Measurements from ENCODE around the gene OSBPL8. TPM values are rescaled to one million over a fixed set of nuclear protein-coding genes. Genes with fewer than 3 reads are reported as not detected.

Gene OSBPL8
- total RNA-seq, 4 donors from 2014 or later: 25.6 to 46.0 (median 43.4) TPM

DNA sequence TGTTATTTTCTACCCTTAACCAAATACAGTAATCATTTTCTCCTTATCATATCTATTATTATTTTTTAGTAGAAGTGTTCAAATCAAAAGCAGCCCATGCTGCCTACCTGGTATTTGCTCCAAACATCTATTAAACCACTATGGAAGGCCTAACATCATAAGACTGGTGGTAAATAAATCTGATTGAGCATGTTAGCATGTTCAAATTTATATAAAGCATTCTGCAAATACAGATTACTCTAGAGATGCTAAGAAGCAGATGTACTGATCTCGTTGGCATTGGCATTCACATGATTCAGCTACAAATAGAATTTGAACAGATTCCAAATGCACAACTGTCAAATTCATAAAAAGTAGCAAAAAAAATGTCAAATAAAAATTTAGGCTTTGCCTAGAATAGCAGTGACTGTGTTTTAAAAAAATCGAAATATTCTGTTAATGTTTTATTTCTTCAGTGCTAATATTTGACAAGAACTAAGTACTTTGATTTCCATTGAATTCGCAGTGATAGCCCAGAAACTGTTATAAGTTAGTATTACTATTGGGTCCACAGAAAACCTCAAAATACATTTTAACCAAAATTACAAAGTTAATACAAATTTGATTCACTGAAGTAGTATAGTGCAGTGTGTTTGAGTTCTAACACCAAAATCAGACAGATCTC lies 9.4 kb upstream of the OSBPL8 start:
- H3K4me3 ChIP-seq: no peak overlapping the region
- in situ Hi-C loops (cut with MboI; ENCODE audit: low sequenced_read_pairs in 4 of 4): loop anchor here in 3 of 4 donors (25.0 kb wide), 4 partner anchors 182 to 1182 kb away; partner anchors contain the start of genes NAP1L1 (in 2 of the 3) and GLIPR1L2 (in 1 of the 3)
- H3K36me3 ChIP-seq: no peaks in the 10 kb centered on the region
- no peak for TF ChIP-seq POLR2A (IDR thresholded peaks at IDR 0.05)
- TF ChIP-seq, protein P1, sequence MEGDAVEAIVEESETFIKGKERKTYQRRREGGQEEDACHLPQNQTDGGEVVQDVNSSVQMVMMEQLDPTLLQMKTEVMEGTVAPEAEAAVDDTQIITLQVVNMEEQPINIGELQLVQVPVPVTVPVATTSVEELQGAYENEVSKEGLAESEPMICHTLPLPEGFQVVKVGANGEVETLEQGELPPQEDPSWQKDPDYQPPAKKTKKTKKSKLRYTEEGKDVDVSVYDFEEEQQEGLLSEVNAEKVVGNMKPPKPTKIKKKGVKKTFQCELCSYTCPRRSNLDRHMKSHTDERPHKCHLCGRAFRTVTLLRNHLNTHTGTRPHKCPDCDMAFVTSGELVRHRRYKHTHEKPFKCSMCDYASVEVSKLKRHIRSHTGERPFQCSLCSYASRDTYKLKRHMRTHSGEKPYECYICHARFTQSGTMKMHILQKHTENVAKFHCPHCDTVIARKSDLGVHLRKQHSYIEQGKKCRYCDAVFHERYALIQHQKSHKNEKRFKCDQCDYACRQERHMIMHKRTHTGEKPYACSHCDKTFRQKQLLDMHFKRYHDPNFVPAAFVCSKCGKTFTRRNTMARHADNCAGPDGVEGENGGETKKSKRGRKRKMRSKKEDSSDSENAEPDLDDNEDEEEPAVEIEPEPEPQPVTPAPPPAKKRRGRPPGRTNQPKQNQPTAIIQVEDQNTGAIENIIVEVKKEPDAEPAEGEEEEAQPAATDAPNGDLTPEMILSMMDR (IDR thresholded peaks at IDR 0.05 in 4 of 5, conservative IDR thresholded peaks at IDR 0.05 in 1 of 5): no peak
- intact Hi-C loops (cut with DNase I; ENCODE audit: low total_unique reads): loop anchor here (10.0 kb wide), 1 partner anchor 534 kb away; the partner anchor contains the start of gene PHLDA1
- H3K4me1 ChIP-seq: no peaks in the 10 kb centered on the region
- H3K9me3 ChIP-seq: no peaks in the 10 kb centered on the region
- no peaks in the 10 kb centered on the region for H3K27me3 ChIP-seq
- no peak overlapping the region for H3K27ac ChIP-seq
- ATAC-seq: no peak
- DNase-seq: no peak

GRCh38 chr12:76568130-76568529 lies 8.6 kb upstream of the OSBPL8 start:
- no peak for ATAC-seq
- Histone ChIP-seq H3K27ac (no peak overlapping the region), H3K36me3 (no peaks in the 10 kb centered on the region), H3K27me3 (no peaks in the 10 kb centered on the region), H3K9me3 (no peaks in the 10 kb centered on the region), H3K4me3 (no peak overlapping the region), H3K4me1 (no peaks in the 10 kb centered on the region)
- no peak for TF ChIP-seq POLR2A (IDR thresholded peaks at IDR 0.05)
- DNase-seq: no peak
- in situ Hi-C loops (cut with MboI; ENCODE audit: low sequenced_read_pairs in 4 of 4): loop anchor here in 3 of 4 donors (25.0 kb wide), 4 partner anchors 181 to 1181 kb away; partner anchors contain the start of genes NAP1L1 (in 2 of the 3) and GLIPR1L2 (in 1 of the 3)
- intact Hi-C loops (cut with DNase I; ENCODE audit: low total_unique reads): loop anchor here (10.0 kb wide), 1 partner anchor 533 kb away; the partner anchor contains the start of gene PHLDA1

GRCh38 chr12:76563061-76563460 lies 3.5 kb upstream of the OSBPL8 start:
- H3K4me3 ChIP-seq: no peak overlapping the region
- no peaks in the 10 kb centered on the region for H3K9me3 ChIP-seq
- in situ Hi-C loops (cut with MboI; ENCODE audit: low sequenced_read_pairs in 4 of 4) (loop anchor here in 3 of 4 donors (25.0 kb wide), 4 partner anchors 176 to 1176 kb away; partner anchors contain the start of genes NAP1L1 (in 2 of the 3) and GLIPR1L2 (in 1 of the 3)), intact Hi-C loops (cut with DNase I; ENCODE audit: low total_unique reads) (loop anchor here (10.0 kb wide), 1 partner anchor 528 kb away; the partner anchor contains the start of gene PHLDA1)
- peaks cover 3 to 4% of the 10 kb centered on the region in 2 donors for H3K4me1 ChIP-seq
- no peak for TF ChIP-seq POLR2A (IDR thresholded peaks at IDR 0.05)
- TF ChIP-seq, protein P1 (IDR thresholded peaks at IDR 0.05 in 4 of 5, conservative IDR thresholded peaks at IDR 0.05 in 1 of 5): no peak
- H3K36me3 ChIP-seq: no peaks in the 10 kb centered on the region
- DNase-seq (no peak), ATAC-seq (no peak)
- no peak overlapping the region for H3K27ac ChIP-seq
- H3K27me3 ChIP-seq: no peaks in the 10 kb centered on the region

- H3K36me3 ChIP-seq: no peaks in the 10 kb centered on the region
- in situ Hi-C loops (cut with MboI; ENCODE audit: low sequenced_read_pairs in 4 of 4): loop anchor here in 3 of 4 donors (25.0 kb wide), 4 partner anchors 175 to 1175 kb away; partner anchors contain the start of genes NAP1L1 (in 2 of the 3) and GLIPR1L2 (in 1 of the 3)
- H3K27me3 ChIP-seq: no peaks in the 10 kb centered on the region
- H3K9me3 ChIP-seq: no peaks in the 10 kb centered on the region
- intact Hi-C loops (cut with DNase I; ENCODE audit: low total_unique reads): loop anchor here (10.0 kb wide), 1 partner anchor 527 kb away; the partner anchor contains the start of gene PHLDA1
- H3K27ac ChIP-seq: no peak overlapping the region
- H3K4me1 ChIP-seq: peaks cover 11 to 13% of the 10 kb centered on the region in 2 donors
- DNase-seq (no peak), ATAC-seq (no peak)
- H3K4me3 ChIP-seq: no peak overlapping the region
- TF ChIP-seq, protein P1 (IDR thresholded peaks at IDR 0.05 in 4 of 5, conservative IDR thresholded peaks at IDR 0.05 in 1 of 5): no peak
- TF ChIP-seq POLR2A (IDR thresholded peaks at IDR 0.05): no peak
Measured at GRCh38 chr12:76562130-76562529, 2.6 kb upstream of the OSBPL8 start.

- TF ChIP-seq, protein P1 (IDR thresholded peaks at IDR 0.05 in 4 of 5, conservative IDR thresholded peaks at IDR 0.05 in 1 of 5): no peak
- TF ChIP-seq POLR2A (IDR thresholded peaks at IDR 0.05): no peak
- Histone ChIP-seq H3K4me3 (peak overlapping the region; percentile 90 to 100 (median 98)), H3K27ac (peak overlapping the region; percentile 93 to 99 (median 95)), H3K36me3 (peaks cover 0 to 4% of the 10 kb centered on the region in 2 donors), H3K27me3 (no peaks in the 10 kb centered on the region), H3K4me1 (peaks cover 12 to 29% of the 10 kb centered on the region in 2 donors), H3K9me3 (no peaks in the 10 kb centered on the region)
- ATAC-seq: peak in 1 of 2 donors; percentile 67
- DNase-seq: no peak
- intact Hi-C loops (cut with DNase I; ENCODE audit: low total_unique reads): loop anchor here (10.0 kb wide), 1 partner anchor 525 kb away; the partner anchor contains the start of gene PHLDA1
- in situ Hi-C loops (cut with MboI; ENCODE audit: low sequenced_read_pairs in 4 of 4): loop anchor here in 3 of 4 donors (25.0 kb wide), 4 partner anchors 173 to 1173 kb away; partner anchors contain the start of genes NAP1L1 (in 2 of the 3) and GLIPR1L2 (in 1 of the 3)
Measured at GRCh38 chr12:76560086-76560491, 518 bp upstream of the OSBPL8 start.
